Mammary microvascular endothelial cell (primary cell): Measurements from ENCODE around the gene PRR32. TPM values are rescaled to one million over a fixed set of nuclear protein-coding genes. Genes with fewer than 3 reads are reported as not detected.

Source experiments
- total RNA-seq: library from RNA; depleted of rRNA; stranded (reverse); fragments of >200 nt; gene quantifications from 2 replicates; pipeline ENCODE4 v1.2.3, GENCODE V29; 2015

The PRR32 gene, protein sequence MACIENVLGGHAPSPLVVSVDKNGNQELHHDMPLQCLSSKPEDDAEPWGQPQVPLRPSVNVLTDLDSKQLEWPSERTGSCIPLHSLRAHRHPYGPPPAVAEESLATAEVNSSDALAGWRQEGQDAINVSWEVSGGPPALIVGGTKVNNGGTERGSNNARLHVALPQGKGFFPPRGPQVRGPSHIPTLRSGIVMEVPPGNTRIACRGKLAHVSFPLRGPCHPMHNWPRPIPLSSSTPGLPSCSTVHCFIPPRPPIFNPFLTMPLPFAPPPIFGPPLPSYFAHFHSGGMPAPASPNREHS
- total RNA-seq, result not detected in 2 replicates

DNA sequence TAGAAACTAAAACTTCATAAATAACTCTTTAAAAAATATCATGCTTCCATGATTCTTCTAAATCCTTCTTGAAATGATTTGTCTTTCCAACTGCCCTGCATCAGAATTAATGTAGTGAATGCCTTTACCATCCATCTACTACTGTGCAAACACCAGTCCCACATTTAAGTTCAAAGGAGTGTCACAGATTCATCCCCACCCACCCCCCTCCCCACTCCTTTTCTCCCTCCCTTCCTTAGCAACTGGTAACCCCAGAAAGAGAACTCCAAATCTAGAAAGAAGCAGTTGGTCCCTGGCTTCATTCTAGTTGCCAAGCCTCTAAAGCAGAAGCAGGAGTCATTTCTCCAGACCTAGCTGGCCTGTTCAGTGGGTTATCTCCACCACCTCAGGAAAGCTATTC lies at the start of gene PRR32:
Gene PRR32, plus strand, starts transcription at position 301 of the 400 bp plus-strand sequence. CDS start 115 bp downstream, outside the sequence.

